HG03460 (cell line): ENCODE measurements around the gene NEAT1.

Experiments
- ATAC-seq: cut with Tn5 transposase; IDR thresholded peaks from one replicate; pipeline ENCODE4 v1.9.1; 2021; ENCODE audit not compliant: unreplicated experiment

Gene NEAT1

DNA sequence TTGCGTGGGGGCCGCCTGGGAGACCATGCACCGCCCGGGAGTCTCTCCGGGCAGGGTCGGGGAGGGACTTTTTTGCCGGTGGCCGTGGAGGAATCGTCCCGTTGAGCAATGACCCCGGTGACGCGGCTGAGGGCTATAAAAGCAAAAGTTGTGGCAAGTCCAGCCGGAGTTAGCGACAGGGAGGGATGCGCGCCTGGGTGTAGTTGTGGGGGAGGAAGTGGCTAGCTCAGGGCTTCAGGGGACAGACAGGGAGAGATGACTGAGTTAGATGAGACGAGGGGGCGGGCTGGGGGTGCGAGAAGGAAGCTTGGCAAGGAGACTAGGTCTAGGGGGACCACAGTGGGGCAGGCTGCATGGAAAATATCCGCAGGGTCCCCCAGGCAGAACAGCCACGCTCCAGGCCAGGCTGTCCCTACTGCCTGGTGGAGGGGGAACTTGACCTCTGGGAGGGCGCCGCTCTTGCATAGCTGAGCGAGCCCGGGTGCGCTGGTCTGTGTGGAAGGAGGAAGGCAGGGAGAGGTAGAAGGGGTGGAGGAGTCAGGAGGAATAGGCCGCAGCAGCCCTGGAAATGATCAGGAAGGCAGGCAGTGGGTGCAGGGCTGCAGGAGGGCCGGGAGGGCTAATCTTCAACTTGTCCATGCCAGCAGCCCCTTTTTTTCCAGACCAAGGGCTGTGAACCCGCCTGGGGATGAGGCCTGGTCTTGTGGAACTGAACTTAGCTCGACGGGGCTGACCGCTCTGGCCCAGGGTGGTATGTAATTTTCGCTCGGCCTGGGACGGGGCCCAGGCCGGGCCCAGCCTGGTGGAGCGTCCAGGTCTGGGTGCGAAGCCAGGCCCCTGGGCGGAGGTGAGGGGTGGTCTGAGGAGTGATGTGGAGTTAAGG, at the start of gene NEAT1:
TSS of gene NEAT1 (plus strand) at position 166 of the 883 bp plus-strand sequence.
- no peak for ATAC-seq

DNA sequence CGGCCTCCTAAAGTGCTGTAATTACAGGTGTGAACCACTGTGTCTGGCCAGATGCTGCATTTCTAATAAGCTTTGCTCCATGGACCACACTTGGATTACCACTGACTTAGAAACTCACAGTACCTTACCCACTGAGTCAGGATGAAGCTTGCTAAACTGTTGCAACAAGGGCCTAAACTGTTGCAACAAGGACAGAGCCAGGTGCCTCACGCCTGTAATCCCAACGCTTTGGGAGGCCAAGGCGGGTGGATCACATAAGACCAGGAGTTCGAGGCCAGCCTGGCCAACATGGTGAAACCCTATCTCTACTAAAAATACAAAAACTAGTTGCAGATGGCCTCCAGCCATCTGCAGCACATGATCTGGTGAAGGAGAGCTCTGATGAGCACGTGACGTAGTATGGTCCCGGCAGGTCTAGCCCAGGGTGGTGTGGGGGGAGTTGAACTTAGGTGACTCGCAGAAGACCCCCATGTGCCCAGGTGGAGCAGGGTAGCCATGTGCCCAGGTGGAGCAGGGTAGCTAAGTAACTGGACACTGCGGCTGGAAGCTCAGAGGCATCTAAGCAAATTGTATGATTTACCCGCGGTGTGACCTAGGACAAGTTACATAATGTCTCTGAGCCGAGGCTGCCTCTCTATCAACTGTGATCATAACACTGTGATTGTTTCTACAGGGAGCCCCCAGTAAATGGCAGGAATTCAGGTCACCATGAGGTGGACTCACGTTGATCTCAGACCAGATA, 48.6 kb upstream of the NEAT1 start:
- no peak for ATAC-seq

DNA sequence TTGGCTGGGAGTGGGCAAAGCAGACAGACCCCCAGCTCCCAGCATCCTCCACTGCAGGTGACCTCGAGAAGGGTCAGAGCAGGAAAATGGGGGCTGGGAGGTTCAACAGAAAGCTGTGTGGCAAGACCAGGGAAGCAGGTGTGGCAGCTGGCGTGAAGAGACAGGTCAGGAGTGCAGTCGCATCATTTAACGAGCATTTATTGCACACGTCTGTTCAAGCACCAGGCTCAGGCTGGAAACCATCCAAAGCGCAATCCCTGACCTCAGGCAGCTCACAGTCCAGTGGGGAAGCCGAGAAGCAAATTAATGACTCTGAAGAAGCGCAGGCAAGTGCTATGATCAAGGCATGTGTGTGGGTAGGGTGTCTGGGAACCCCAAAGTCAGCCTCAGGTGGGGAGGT, 47.6 kb upstream of the NEAT1 start:
- no peak for ATAC-seq

DNA sequence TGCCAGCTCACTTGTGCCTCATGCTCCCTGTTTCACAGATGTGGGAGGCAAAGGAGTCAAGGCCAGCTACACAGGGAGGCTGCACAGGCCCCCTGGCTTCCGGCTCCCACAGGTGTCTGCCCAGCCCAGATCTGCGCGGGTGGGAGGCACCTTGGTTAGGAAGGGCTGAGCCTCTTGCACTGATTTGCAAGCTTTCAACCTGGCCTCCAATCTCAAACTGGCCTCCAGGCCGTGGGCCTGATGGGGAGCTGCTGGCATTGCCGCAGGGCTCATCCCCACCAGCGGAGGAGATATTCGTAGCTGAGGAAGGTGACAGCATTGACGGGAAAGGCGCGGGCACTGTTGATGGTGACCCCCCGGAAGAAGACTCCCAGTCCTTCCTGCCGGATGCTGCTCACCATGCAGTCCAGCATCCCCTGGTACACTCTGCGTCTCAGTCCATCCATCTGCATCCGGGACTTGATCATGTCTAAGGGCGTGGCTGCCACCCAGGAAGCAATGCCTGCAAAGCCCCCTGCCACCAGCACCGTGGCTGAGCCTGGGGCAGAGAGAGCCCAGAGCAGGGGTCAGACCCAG, 46.4 kb upstream of the NEAT1 start:
- ATAC-seq: no peak

DNA sequence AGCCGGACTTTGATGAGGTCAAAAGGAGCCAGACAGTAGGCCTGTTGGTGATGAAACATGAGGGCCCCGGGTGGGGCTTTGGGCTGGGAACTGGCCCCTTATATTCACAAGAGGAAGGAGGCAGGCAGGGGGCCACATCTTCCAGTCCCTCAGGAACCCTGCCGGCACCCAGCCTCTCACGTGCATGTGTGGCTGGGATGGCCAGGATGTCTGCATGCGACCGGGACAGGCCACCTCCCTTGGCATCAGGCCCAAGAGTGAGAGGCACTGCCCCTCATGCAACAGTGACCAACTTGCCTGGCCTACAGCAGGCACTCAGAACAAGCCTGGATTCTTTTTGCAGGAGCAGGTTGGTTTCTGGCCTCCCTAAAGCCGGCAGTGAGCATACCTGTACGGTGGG, 45.6 kb upstream of the NEAT1 start:
- ATAC-seq: no peak

DNA sequence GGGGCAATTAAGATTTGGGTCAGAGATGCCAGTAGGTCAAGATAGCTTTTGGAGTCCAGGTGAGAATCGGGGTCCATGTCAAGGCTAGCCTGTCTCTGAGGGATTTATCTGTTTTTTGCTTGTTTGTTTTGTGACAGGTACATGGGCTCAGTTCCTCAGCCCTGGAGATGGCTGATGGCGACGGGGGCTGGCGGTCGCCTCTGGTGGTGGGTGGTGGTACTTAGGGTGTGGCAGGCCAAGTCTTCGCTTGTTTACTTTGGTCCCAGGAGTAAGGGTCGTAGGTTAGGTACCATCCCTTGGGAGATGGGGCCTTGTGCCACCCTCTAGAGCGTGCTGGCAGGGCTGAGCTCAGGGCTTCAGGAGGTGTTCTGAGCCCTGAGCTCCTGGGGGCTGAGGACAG, 44.8 kb upstream of the NEAT1 start:
- ATAC-seq: no peak

DNA sequence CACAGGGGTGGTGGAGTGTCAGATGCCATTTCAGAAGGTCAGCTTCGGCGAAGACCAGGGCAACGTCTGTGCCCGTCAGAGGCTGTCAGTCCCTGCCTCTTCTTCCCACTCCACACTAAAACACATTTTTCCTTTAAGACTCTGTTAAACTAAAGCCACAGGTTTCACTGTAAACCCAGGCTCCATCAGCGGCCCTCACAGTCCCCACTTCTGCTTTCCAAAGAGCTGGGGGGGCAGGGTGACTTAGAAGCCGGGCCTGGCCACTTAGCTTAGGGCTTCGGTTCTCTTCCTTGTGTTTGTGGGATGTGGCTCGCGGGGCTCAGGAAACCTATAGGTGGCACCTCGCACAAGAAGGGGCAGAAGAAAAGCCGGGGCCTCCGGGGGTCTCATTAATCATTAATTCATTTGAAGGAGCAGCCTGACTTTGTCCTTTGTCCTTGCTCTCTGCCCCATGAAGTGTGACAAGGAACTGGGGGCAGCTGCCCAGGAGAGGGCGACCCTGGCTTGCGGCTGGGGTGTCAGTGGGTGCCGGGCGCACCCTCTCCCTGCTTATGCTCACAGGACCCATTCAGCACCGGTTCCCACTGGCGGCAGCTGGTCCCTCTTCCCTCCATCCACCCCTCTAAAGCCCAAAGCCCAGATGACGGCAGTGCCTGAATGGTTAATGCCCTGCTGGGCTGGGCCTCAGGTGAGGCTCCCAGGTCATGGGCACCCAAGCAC, 44.2 kb upstream of the NEAT1 start:
- ATAC-seq: no peak

DNA sequence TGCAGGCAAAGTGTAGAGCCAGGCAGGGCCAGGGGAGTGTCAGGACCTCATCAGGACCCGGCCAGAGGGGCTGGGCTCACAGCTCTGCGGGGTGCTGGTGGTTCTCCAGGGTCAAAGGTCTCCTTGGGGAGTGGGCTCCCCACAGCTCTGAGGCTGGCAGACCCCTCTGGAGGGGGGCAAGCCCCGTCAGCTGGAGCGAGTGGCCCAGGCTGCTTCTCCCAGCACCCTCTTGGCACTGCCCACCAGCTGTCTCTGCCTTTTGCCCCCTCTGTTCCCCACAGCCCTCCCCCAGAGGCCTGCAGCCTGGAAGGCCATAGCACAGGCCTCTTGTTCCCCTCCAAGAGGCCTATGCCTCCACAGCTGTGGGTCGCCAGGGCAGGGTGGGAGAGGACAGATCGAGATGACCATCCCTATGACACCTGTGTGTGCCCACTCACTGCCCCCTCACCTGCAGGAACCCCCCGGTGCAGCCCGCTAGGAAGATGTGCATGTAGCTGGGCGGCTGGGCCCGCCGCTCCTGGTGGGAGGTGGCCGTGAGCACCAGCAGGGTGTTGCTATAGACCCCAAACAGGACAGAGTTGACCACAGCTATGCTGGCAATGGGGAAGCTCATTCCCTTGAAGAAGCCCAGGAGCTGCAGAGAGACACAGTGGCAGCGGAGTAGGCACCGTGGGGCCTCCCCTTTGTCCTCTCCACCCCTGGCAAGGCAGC, 43.5 kb upstream of the NEAT1 start:
- ATAC-seq: no peak

DNA sequence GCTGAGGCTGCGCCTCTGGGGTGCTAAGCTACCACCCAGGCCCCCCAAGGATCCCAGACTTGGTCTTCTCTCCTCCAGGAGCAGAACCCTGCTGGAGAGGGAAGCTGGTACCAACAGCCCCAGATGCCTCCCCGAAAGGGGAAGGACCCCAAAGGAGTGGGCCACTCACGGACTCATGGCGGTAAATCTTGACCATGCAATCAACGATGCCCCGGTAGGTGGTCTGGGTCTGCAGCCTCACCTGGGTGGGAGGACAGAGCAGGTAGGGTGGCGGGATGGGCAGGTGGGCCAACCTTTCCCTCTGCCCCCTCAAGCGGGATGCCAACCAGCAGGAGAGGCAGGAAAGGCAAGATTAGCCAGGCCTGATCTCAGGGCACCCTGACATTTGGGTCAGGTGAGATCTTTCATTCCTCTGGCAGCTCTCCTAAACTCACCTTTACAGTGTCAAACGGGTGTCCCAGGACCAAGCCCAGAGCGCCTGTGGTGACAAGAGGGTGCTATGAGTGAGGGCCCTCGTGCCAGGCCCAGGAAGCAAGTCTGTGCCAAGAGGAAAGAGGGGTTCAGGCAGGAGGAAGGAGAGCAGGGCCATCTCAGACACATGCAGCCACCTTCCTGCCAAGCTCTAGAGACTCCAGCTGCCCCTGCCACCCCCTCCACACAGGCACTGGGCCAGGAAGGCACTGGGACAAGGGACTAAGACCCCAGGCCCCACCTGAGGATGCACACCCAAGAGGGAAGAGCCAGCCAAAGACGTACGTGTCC, 42.7 kb upstream of the NEAT1 start:
- ATAC-seq: no peak

DNA sequence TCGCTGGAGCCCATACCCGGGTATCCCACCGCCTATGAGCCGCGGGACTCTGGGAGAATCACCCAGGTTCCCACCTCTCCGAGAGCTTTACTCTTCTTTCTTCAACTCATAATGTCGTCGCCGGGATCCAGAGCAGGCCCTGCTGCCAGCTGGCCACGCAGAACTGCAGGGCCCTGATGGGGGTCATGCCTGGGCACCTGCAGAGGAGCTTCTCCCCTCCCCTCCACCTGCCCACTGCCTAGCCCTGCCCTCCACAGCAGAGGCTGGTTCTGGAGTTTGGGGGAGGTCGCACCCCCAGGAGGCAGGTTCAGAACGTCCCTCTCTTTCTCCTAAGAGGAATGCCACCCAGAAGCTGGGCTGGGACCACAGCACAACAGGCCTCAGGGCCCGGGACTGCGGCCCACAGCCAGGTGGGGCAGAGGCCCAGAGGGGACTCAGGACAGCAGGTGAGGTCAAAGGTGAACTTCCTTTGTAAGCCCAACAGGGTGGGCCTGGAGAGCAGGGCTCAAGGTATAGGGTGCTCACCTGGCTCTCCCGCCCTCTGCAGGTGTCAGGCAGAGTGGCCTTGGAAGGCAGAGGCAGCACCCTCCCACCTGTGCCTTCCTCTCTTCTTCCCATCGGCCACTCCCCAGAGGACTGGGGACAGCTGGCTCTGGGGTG, 42.0 kb upstream of the NEAT1 start:
- ATAC-seq: no peak

DNA sequence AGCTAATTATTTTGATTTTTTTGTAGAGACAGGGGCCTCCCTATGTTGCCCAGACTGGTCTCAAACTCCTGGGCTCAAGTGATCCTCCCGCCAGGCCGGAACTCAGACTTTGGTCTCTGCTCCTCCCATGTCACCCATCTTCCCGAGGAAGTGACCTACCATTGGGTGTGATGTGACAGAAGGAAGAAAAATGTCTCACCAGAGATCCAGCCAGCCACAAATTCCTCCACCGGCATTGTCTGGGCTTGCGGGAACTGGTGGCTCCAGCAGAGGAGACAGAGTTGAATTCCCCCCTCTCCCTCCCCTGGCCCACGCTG, 40.9 kb upstream of the NEAT1 start:
- peak; percentile 5 for ATAC-seq

DNA sequence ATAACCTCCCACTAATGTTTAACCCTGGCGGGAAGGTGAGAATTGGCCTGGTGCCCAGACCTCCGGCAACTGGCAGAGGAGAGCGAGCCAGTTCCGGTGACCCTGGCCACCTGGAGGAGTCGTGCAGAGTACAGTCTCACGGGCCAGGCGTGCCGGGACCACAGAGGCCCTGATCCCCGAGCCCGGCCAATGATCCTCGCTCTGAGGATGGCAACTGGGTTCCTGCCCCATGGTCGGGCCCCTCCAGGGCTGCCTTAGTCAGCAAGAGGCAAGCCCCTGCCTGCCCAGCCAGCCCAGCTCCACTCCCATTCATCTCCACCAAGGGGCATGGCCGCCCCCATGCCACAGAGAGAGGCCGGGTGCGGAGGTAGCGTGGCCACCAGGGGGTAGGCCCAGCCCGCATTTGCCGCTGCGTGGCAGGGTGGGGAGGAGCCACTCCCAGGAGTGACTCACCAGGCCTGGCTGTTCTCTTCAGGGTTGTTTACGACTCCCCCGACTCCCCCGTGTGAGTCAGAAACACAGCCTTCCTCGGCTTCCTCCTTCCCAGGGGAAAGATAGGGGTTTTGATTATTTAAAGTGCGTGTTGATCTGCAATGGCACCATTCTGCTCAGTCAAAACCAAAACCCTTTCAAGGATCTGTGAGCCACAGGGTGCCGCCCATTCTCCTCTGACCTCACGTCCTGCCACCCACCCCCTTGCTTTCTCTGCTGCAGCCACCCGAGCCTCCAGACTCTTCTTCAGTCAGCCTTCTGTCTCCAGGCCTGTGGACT, 40.4 kb upstream of the NEAT1 start, which contains the start of gene SLC25A45:
TSS of gene SLC25A45 (minus strand) at position 614 of the 771 bp plus-strand sequence. CDS start 695 bp downstream, outside the sequence.
- ATAC-seq: peak; percentile 53

DNA sequence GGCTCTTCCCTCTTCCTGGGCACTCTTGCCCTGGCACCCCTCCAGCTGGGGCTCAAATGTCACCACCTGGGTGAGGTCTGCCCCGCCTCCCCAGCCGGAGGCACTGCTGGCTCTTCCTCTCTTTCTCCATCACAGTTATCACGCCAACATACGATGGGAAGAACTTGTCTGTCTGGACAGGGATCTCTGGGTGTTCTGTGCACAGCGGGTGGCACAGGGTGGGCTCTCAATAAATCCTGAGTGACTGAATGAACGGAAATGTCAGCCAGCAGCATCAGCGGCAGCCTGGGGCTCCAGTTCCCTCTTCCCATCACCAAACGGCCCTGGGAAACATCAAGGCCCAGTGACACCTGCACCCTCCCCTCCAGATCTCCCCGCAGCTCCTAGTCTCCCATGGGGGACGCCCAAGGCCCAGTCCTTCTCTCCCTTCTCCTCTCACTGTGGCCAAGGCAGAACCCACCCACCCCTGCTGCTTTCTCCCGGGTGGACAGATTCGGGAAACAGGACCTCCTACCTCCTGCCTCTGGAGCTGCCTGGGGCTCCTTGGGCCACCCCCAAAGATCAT, 39.7 kb upstream of the NEAT1 start:
- ATAC-seq: no peak

DNA sequence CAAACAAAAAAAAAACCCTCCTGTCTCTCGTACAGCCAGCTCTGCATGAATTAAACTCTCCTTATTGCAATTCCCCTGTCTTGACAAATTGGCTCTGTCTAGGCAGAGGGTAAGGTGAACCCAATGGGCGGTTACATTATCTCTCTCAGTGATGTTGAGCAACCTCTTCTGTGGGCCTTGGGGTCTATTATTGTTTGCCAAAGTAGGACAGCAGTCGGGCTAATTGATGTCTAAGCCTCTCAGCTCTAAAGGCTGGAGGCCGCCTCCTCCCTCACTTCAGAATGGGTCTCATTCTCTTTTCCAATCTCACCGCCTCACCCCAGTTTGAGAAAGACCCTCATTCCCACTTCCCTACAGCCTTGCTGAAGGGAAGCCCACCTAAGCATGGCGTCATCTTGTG, 38.8 kb upstream of the NEAT1 start:
- no peak for ATAC-seq

DNA sequence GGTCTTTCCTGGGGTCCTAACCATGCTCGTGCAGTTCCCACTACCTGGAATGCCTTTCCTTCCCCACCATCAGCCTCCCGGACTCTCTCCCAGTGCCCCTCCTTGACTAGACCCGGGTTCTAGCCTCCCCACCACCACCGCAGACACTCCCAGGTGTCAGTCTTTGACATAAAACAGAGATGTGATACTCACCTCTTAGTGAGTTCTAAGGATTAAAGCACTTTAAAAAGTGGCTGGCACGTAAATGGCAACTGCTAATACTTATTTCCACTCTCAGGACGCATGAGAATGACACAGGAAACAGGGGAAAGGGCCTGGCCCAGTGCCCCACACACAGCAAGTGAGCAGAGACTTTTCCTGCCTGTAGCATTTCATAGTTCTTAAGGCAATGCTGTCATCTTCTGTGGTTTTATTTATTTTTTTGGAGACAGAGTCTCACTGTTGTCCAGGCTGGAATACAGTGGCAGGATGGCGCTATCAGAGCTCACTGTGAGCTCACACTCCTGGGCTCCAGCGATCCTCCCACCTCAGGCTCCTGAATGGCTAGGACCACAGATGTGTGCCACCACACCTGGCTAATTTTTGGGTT, 38.2 kb upstream of the NEAT1 start:
- no peak for ATAC-seq

DNA sequence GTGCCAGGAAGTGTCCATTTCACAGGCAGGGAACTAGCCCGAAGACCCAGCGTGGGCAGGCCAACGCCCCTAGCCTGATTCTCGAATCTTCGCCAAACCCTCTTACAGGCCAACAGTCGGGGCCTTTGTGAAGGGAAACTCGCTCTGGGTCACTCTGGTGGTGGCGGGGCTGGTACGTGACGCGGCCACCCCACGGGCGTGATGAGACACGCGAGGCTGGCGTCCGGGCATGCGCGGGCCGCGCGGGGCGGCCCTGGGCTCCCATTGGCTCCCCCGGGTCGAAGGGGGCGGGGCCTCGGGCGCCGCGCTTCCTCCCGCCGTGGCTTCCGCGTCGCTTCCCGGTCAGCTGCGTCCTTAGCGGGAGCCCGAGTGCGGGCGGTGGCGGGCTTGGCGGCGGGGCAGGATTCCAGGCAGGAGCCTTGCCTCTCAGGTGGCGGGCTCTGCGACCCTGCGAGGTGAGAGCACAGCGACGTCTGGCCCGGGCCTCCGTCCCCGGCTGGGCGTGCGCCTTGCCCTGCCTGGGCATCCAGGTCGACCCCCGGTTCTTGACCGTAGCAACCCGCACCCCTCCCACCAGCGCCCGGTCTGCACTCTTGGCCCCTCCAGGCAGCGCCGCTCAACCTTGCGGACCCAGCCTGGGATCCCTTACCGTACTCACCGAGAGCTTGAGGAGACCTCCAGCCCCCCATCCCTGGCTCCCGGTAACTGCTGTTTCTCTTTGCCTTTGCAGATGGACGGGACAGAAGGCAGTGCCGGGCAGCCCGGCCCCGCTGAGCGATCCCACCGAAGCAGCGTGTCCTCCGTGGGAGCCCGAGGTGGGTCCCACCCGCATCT, 36.1 kb upstream of the NEAT1 start, which contains the start of gene FRMD8:
TSS of gene FRMD8 (plus strand) at position 331 of the 834 bp plus-strand sequence. CDS start at position 731, 400 bp downstream.
- no peak for ATAC-seq

DNA sequence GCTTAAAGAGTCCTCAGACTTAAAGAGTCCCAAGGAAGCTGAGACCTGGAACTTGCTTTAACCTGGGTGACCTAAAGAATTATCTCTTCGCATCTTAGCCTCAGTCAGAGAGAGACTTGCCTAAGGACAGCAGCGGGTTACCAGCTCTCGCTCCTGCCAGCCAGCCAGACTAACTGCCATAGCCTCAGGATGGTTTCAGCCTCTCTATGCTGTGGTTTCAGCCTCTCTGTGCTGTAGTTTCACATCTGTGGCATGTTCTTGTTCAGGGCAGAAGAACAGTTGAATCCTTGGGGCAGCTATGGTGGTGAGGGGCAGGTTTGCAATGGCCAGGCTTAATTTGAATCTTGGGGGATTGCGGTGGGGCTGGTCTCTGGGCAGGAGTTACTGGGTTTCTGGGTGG, 33.9 kb upstream of the NEAT1 start:
- no peak for ATAC-seq
